HepG2 (cell line): Measurements from ENCODE around the gene TBC1D16. TPM values are rescaled to one million over a fixed set of nuclear protein-coding genes. Genes with fewer than 3 reads are reported as not detected.

Source experiments
- AHDC1 ChIP-seq: sonication (generic); formaldehyde crosslinking; IDR thresholded peaks from 2 replicates; pipeline ENCODE4 v1.5.1; 2020; ENCODE audit warnings: mild to moderate bottlenecking, missing genetic modification reagents, borderline replicate concordance
- ARNT2 ChIP-seq: sonication (generic); formaldehyde crosslinking; IDR thresholded peaks from 2 replicates; pipeline ENCODE4 v1.8.0; 2022; ENCODE audit warnings: mild to moderate bottlenecking, low read depth, missing genetic modification reagents, moderate library complexity
- DRAP1 ChIP-seq: IDR thresholded peaks from 2 replicates; pipeline ENCODE4 v1.6.1; 2016; ENCODE audit warnings: missing genetic modification reagents, missing compliant biosample characterization
- GABPA ChIP-seq, 2 experiments: IDR thresholded peaks; 2 replicates each; pipeline ENCODE4 v1.6.1; 2011 to 2016; ENCODE audit warnings: low read depth in 2 of 2, low read length in 1 of 2, missing biosample characterization in 1 of 2, missing genetic modification characterization in 1 of 2
- GPN1 ChIP-seq: sonication (generic); formaldehyde crosslinking; IDR thresholded peaks from 2 replicates; pipeline ENCODE4 v1.5.1; 2020; ENCODE audit warnings: missing genetic modification reagents, borderline replicate concordance
- HHEX ChIP-seq: IDR thresholded peaks from 2 replicates; pipeline ENCODE4 v1.6.1; 2016; ENCODE audit warnings: control low read depth
- HIC2 ChIP-seq: sonication (generic); formaldehyde crosslinking; IDR thresholded peaks from 2 replicates; pipeline ENCODE4 v1.9.0; 2022; ENCODE audit warnings: low read depth, missing genetic modification reagents
- HMGA1 ChIP-seq: sonication (generic); formaldehyde crosslinking; conservative IDR thresholded peaks from 2 replicates; pipeline ENCODE4 v1.4.0; 2020; ENCODE audit warnings: missing genetic modification reagents
- HOXA3 ChIP-seq: sonication (generic); formaldehyde crosslinking; IDR thresholded peaks from 2 replicates; pipeline ENCODE4 v1.5.0; 2020; ENCODE audit warnings: missing genetic modification reagents
- ISX ChIP-seq: sonication (generic); formaldehyde crosslinking; conservative IDR thresholded peaks from 2 replicates; pipeline ENCODE4 v1.5.0; 2020; ENCODE audit warnings: missing genetic modification reagents
- PBX2 ChIP-seq: IDR thresholded peaks from 2 replicates; pipeline ENCODE4 v1.6.1; 2016; ENCODE audit warnings: control low read depth
- THYN1 ChIP-seq: sonication (generic); formaldehyde crosslinking; IDR thresholded peaks from 2 replicates; pipeline ENCODE4 v1.8.1; 2023; ENCODE audit warnings: low read depth, mild to moderate bottlenecking, moderate library complexity, missing genetic modification reagents, borderline replicate concordance
- ZBTB46 ChIP-seq: sonication (generic); formaldehyde crosslinking; IDR thresholded peaks from 2 replicates; pipeline ENCODE4 v1.4.0; 2020; ENCODE audit warnings: mild to moderate bottlenecking, missing genetic modification reagents, borderline replicate concordance
- ZC3H4 ChIP-seq: sonication (generic); formaldehyde crosslinking; IDR thresholded peaks from 2 replicates; pipeline ENCODE4 v1.4.0; 2020; ENCODE audit warnings: missing genetic modification reagents, borderline replicate concordance
- ZNF225 ChIP-seq: sonication (generic); formaldehyde crosslinking; IDR thresholded peaks from 2 replicates; pipeline ENCODE4 v1.4.0; 2020; ENCODE audit warnings: mild to moderate bottlenecking, missing genetic modification reagents
- ZNF264 ChIP-seq: sonication (generic); formaldehyde crosslinking; IDR thresholded peaks from 2 replicates; pipeline ENCODE4 v1.4.0; 2020; ENCODE audit warnings: missing genetic modification reagents
- ZNF382 ChIP-seq: sonication (generic); formaldehyde crosslinking; IDR thresholded peaks from 2 replicates; pipeline ENCODE4 v1.5.0; 2020; ENCODE audit warnings: missing genetic modification reagents, mild to moderate bottlenecking, borderline replicate concordance
- ZNF547 ChIP-seq: sonication (generic); formaldehyde crosslinking; IDR thresholded peaks from 2 replicates; pipeline ENCODE4 v1.5.1; 2020; ENCODE audit warnings: mild to moderate bottlenecking, missing genetic modification reagents
- ZNF724P ChIP-seq: sonication (generic); formaldehyde crosslinking; IDR thresholded peaks from 2 replicates; pipeline ENCODE4 v1.8.0; 2022; ENCODE audit warnings: missing genetic modification reagents, borderline replicate concordance
- polyA plus RNA-seq, 8 experiments: library from polyadenylated mRNA; depleted of rRNA in 3 of 8; stranded (reverse) in 7 of 8; unstranded in 1 of 8; fragments of >200 nt; fragmentation: Illumina TruSeq in 4 of 8; extraction: Trizol in 4 of 8; gene quantifications; 2 replicates each; pipeline versions ENCODE4 v1.2.1 to v1.2.3, GENCODE V29; 2011 to 2016; ENCODE audit warnings: low read depth in 4 of 8, missing spikeins in 1 of 8, mixed read lengths in 1 of 8; ENCODE audit not compliant: insufficient read depth in 1 of 8
- total RNA-seq, 5 experiments: library from RNA; depleted of rRNA; stranded (reverse); fragments of >200 nt; fragmentation: Illumina TruSeq; extraction: Trizol; gene quantifications; 2 replicates each; pipeline ENCODE4 v1.2.3, GENCODE V29; 2016; ENCODE audit warnings: low read depth in 1 of 5

The TBC1D16 gene
- total and polyA plus RNA-seq, 2 of the 13 experiments (the other 11 are each of a cell fraction or from before 2014, with no cell fraction given): 14.9 to 24.9 TPM

GRCh38 chr17:80018917-80019651, 16.6 kb downstream of the TBC1D16 start (continued):
- TF ChIP-seq ZBTB46 (no peak), GPN1 (no peak), ZNF724P (no peak), HMGA1 (CRISPR knock-in tag) (no peak), HOXA3 (peak; percentile 87), ZNF225 (CRISPR knock-in tag) (peak; percentile 45; the same call in 1 of the 2 replicates), ZC3H4 (CRISPR knock-in tag) (no peak), ZNF547 (CRISPR knock-in tag) (peak; percentile 24; the same call in 1 of the 2 replicates), ZNF264 (no peak), PBX2 (no peak), ZNF382 (CRISPR knock-in tag) (no peak), HHEX (CRISPR knock-in tag) (no peak), DRAP1 (CRISPR knock-in tag) (no peak), HIC2 (CRISPR knock-in tag) (no peak), ISX (CRISPR knock-in tag) (no peak), AHDC1 (CRISPR knock-in tag) (no peak), THYN1 (CRISPR knock-in tag) (no peak), GABPA (IDR thresholded peaks at IDR 0.05; ENCODE audit: low read depth, low read length) (no peak), GABPA (CRISPR knock-in tag; IDR thresholded peaks at IDR 0.05; ENCODE audit: low read depth) (no peak), ARNT2 (CRISPR knock-in tag) (no peak)
